ENCODE measurements around the gene ANGEL2.
"Not testable (repeated sequence)": the region's sequence is repeated elsewhere in the genome, so short reads cannot be mapped to it uniquely, and the experiment has no call there.

ANGEL2 gene

GRCh38 chr1:213017447-213018273 is 2.0 kb upstream of the ANGEL2 start:
- no peak for DNase-seq

GRCh38 chr1:213014642-213015041 is 1.0 kb downstream of the ANGEL2 start:
- DNase-seq = no peak

DNA sequence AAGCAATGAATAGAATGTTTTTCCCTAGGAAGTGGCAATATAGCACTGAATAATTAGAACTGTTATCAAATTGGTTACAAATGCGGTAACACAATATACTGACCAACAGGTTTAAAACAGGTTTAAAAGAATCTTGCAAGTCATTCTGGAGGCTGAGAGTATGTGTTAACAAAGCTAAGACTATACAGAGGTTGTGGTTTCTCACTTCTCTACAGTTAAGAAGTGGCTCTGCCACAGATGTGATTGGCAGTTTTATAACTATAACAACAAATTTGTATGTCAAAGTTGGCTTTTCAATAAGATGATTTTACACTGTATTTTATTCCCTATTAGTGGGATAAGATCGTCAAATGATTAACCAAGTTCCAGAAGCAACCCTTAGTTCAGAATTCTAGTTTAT is 7.1 kb downstream of the ANGEL2 start:
- DNase-seq = no peak

- DNase-seq = no peak
These were observed 12.4 kb downstream of the ANGEL2 start for GRCh38 chr1:213003256-213003655.

GRCh38 chr1:212994926-212995325 is 20.7 kb downstream of the ANGEL2 start:
- DNase-seq = no peak

- DNase-seq = not testable (repeated sequence)
These were observed 21.7 kb downstream of the ANGEL2 start for GRCh38 chr1:212993960-212994359.

DNA sequence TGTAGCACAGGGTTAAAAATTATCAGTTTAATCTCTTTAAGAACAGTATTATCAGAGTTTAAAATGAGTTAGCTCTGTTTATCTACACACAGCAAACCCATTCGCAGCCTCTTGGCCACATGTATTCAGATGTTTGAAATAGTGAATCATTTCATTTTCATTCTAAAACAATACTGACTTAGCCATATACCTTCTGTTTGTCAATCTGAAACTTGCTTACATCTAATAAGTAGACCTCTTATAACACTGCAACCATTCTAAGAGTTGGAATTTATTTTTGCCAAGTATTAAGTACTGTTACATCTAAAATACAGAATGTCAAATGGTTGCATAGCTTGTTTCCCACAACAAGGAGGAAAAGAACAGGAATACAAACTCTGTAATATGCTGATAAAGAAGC is 25.4 kb downstream of the ANGEL2 start:
- no peak for DNase-seq

DNA sequence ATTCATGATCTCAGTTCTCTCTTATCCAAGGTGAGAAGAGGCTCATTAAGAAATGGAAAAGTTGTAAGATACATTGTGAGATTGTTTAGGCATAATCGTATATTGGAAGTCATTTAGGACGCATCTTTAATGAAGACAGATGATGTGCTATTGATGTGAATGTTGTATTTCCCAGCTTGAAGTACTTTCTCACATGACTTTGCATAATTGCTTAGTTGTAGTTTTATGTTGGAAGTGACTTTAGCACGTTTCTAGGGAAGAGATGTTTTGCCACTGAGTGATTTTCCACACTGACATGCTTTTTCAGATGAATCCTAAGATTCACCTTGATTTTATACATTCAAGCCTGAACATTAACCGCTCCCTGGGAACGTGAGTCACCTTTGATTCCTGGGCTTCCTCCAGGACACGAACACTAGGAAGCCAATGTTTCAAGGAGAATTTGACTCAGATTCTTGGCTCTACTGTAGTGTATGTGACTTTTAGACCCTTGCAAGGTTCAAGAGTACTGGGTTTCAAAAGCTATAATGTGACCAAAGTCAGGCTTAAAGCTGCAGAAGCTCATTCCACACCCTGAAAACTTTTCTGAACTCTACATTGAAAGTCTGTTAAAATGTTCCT is 27.9 kb downstream of the ANGEL2 start:
- DNase-seq = no peak

DNA sequence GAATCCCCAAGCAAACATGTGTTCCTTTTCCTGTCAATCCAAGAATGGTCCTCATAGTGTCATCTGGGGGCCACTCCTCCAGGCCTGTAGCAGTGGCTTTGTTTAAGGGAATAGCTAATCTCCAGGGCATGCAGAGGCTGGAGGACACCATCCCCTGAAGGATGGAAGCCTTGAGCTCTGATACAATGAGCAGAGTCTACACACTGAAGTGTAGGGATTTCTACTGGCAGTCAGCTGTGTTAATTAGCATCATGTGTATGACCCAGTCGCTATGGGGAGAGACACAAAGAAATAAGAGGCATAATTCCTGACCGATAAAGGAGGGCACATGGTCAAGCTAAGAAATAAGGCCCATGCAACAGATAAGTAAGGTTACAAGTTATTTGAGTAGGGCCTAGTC is 29.1 kb downstream of the ANGEL2 start:
- no peak for DNase-seq

- no peak for DNase-seq
These were observed 31.0 kb downstream of the ANGEL2 start for GRCh38 chr1:212984522-212985291.

GRCh38 chr1:212983482-212983881 is 32.2 kb downstream of the ANGEL2 start:
- no peak for DNase-seq

GRCh38 chr1:212982430-212983152 is 33.1 kb downstream of the ANGEL2 start:
- DNase-seq = no peak

DNA sequence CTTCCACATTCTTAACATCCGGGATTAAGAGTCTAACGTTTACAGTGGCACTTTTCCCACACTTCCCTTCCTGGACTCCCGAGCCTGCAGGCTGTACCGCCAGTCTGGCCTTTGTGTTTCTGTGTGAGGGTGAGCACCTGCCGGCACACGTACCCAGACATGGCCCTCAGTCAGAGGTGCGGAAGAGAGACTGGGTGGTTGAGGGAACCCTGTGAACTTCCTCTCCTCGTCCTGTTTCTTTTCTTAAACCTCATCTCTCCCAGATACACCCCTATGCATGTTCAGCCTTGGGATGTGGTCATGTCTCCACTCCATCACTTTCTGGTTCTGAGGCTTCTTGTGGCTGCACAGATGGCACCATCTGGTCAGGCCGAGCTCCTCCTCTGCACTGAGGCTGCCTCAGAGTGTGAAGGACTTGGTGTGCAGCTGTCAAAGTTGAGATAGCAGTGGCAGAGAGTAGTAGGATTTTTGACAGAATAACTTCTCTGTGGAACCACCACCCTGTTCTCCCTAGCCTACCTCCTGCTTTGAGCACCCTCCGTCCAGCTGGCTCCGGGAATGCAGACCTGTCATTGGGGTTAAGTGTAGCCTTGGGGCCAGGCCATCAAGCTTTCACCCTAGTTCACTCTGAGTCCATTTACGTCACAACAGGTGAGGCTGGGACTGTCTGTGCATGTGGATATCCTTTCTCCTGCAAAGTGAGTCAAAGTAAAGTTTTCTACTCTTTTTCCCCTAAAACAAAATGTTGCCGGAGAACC is 33.9 kb downstream of the ANGEL2 start:
- no peak for DNase-seq

DNA sequence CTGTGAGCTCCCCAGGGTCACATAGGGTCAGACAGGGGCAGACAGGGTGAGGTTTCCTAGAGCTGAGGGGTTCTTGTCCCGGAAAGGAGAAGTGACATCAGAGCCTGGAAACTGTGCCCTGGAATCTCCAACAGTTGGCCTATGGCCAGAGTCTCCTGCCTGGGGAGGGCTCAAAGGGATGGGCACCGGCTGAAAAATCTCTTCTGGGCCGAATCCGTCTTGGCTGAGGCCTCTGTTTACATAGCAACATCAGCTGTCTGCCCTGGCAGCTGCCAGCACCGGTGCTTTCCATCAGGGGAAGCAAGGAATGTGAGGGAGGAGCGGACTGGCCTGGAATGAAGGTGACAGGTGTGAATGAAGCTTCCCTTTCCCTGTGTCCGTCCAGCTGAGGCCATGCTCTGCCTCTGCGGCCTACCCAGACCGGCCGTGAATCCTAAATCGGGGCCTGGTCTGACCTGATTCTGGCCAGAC is 34.6 kb downstream of the ANGEL2 start:
- no peak for DNase-seq

- DNase-seq = no peak
These were observed 35.4 kb downstream of the ANGEL2 start for GRCh38 chr1:212980123-212980785.

DNA sequence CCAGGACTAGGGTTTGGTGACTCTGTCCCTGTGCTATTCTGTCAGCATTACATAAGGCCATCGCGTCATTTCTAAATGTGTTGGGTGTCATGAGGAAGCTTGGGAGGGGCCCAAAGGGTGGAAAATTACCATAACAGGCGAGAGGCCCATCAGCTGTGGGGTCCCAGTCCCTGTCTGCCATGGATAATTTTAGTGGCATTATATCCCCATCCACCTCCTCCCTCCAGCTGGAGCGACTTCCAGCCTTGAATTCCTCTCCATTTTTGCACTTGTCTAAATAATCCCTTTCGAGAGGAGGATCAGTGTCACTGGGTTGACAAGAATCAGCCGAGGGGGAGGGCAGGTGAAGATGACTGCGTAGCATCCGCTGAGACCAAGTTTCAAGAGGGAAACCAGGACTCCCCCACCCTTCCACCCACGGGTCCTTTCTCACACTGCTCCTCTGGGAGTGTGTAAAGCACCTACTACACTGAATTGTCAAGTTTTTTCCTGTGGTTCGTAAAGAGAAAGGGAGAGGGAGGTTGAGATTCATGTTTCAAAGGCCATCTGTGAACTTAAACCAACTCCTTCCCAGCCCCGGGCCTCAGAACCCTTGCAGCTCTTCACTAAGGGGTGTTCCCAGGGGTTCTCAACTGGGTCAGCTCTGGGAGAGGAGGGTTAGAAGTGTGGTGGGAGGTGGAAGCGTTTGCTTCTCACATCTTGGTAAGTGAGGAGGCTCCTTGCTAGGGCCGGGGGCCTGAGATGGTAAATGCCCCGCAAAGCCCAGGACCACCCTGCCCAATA is 36.1 kb downstream of the ANGEL2 start:
- DNase-seq = no peak

DNA sequence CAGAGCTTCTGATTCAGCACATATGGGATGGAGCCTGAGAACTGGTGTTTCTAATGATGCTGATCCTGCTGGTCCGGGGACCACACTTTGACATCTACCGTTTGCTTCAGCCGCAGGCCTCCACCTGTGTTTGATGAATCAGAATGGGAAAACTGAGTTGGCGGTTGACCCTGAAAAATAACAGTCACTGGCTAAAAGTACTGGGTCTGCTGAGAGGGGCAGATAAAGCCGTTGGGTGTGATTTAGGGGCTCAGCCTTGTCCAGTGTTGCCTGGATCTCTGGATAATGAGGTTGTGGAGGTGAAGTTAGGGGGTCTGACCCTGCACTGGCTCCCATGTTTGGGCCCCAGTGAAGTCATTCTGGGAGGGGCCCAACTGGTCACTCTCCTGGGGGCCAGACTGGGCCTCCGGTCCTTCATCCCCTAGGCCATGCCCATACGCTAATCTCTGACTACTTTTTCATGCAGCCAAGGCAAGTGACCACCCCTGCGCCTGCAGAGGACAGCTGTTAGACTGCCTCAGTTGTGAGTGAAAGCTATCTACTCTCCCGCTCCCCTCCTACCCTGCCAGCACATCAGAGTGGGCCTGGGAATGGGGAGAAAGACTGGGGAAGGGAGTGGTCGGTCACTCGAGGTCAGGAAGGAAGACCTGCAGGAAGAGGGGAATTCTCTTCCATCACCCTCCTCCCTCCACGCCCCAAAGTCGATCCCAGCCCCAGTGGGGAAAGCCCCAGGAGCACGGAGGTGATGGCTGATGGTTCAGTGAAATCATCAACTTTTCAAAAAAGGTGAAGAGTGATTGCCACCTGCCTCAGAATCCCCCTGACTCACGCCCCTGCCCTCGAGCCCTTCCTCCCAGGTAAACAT is 37.7 kb downstream of the ANGEL2 start:
- no peak for DNase-seq

- DNase-seq = no peak
These were observed 39.1 kb downstream of the ANGEL2 start for GRCh38 chr1:212976586-212976985.

- DNase-seq = no peak
These were observed 40.4 kb downstream of the ANGEL2 start for GRCh38 chr1:212975111-212975918.

Measured in CD4-positive, alpha-beta T cell treated with Interferon gamma for 1 hour (primary cell).